HCT116 (cell line): Measurements from ENCODE around the gene PRKN. TPM values are rescaled to one million over a fixed set of nuclear protein-coding genes. Genes with fewer than 3 reads are reported as not detected.

Experiments used
- ATAC-seq: fragments of 200-7000 bp; cut with Tn5 transposase; 2 replicates; pipeline ENCODE4 v1.9.1; 2020; ENCODE audit warnings: mild to moderate bottlenecking, moderate library complexity
- BruUV-seq: library from RNA; stranded (reverse); fragments of 400-500 nt; replicated peaks from 2 replicates; lab custom pipeline; 2021; lab: Mats Ljungman, UMichigan
- CTCF ChIA-PET: fragments of 300-600 bp; sonication (Branson Sonifier 250); formaldehyde crosslinking; loops from one replicate; lab custom pipeline; 2021; ENCODE audit warnings: antibody characterized with exemption; lab: Charles Lee
- POLR2A ChIA-PET: fragments of 300-600, 350-600 bp; sonication (Branson Sonifier 250); formaldehyde crosslinking; loops from one replicate; lab custom pipeline; 2021; ENCODE audit warnings: antibody characterized with exemption; lab: Charles Lee
- RAD21 ChIA-PET, 2 experiments: fragments of 300-600 bp; sonication (Branson Sonifier 250); formaldehyde crosslinking; loops; one replicate each; lab custom pipeline; 2023; ENCODE audit warnings: low total read pairs in 2 of 2; ENCODE audit not compliant: uncharacterized antibody in 2 of 2, unreplicated experiment in 2 of 2, low non-redundant PET in 1 of 2; lab: Charles Lee
- DNase-seq: peaks from one replicate; pipeline ENCODE4 v3.0.0-alpha.2; 2010; ENCODE audit warnings: low read depth, low spot score
- H2AFZ ChIP-seq: fragments of 200-600 bp; shearing (Covaris generic), sonication (generic); 2 replicates; pipeline ENCODE4 v1.6.1; 2017; ENCODE audit warnings: low read depth, mixed run types, mixed read lengths, antibody characterized with exemption, low read length; ENCODE audit not compliant: poor library complexity, severe bottlenecking
- H3K27ac ChIP-seq: 2 replicates; pipeline ENCODE4 v1.5.1; 2012; ENCODE audit warnings: low read depth, low read length
- H3K27me3 ChIP-seq: fragments of 200-600 bp; sonication (generic); 2 replicates; pipeline ENCODE4 v1.6.1; 2016; ENCODE audit warnings: mixed run types, low read length, mixed read lengths; ENCODE audit not compliant: insufficient read depth
- H3K36me3 ChIP-seq, 2 experiments: fragments of 200-500 bp in 1 of 2; fragments of 200-600 bp in 1 of 2; sonication (Bioruptor generic) in 1 of 2; sonication (generic) in 1 of 2; 2 replicates each; pipeline versions ENCODE4 v1.5.1 to v1.6.1; 2014 to 2016; ENCODE audit warnings: low read length in 2 of 2, inconsistent platforms in 1 of 2, mixed read lengths in 1 of 2, mixed run types in 1 of 2; ENCODE audit not compliant: insufficient read depth in 2 of 2, control insufficient read depth in 1 of 2
- H3K4me1 ChIP-seq, 2 experiments: fragments of 200-600 bp in 1 of 2; sonication (generic) in 1 of 2; 2 replicates each; pipeline versions ENCODE4 v1.5.1 to v1.6.1; 2012 to 2017; ENCODE audit warnings: low read length in 2 of 2, inconsistent platforms in 1 of 2, mild to moderate bottlenecking in 1 of 2, mixed read lengths in 1 of 2, mixed run types in 1 of 2, moderate library complexity in 1 of 2; ENCODE audit not compliant: insufficient read depth in 2 of 2, control insufficient read depth in 1 of 2
- H3K4me2 ChIP-seq: fragments of 200-600 bp; sonication (generic); 2 replicates; pipeline ENCODE4 v1.6.1; 2017; ENCODE audit warnings: mixed run types, low read length, mixed read lengths
- H3K4me3 ChIP-seq, 2 experiments: fragments of 200-600 bp in 1 of 2; sonication (generic) in 1 of 2; replicated peaks in 1 of 2; 2 replicates each; pipeline ENCODE4 v1.5.1; 2011 to 2016; ENCODE audit warnings: low read length in 2 of 2, control low read depth in 1 of 2, low read depth in 1 of 2, mild to moderate bottlenecking in 1 of 2, mixed read lengths in 1 of 2, mixed run types in 1 of 2
- H3K79me2 ChIP-seq: fragments of 200-600 bp; sonication (generic); 2 replicates; pipeline ENCODE4 v1.6.1; 2017; ENCODE audit warnings: mild to moderate bottlenecking, mixed run types, low read length, moderate library complexity, mixed read lengths; ENCODE audit not compliant: insufficient read depth
- H3K9ac ChIP-seq: fragments of 200-600 bp; sonication (generic); 2 replicates; pipeline ENCODE4 v1.6.1; 2016; ENCODE audit warnings: low read length, mixed read lengths
- H3K9me2 ChIP-seq: fragments of 200-600 bp; sonication (generic), shearing (Covaris generic); 2 replicates; pipeline ENCODE4 v1.6.1; 2017; ENCODE audit warnings: mixed run types, mild to moderate bottlenecking, moderate library complexity; ENCODE audit not compliant: insufficient read depth
- H3K9me3 ChIP-seq, 2 experiments: fragments of 200-500 bp in 1 of 2; fragments of 200-600 bp in 1 of 2; sonication (Bioruptor generic) in 1 of 2; sonication (generic) in 1 of 2; 2 replicates each; pipeline ENCODE4 v1.6.1; 2014 to 2017; ENCODE audit warnings: low read length in 2 of 2, mixed read lengths in 2 of 2, inconsistent platforms in 1 of 2, low read depth in 1 of 2, mild to moderate bottlenecking in 1 of 2, mixed run types in 1 of 2, moderate library complexity in 1 of 2; ENCODE audit not compliant: control insufficient read depth in 1 of 2, insufficient read depth in 1 of 2
- H4K20me1 ChIP-seq: fragments of 200-600 bp; sonication (generic), shearing (Covaris generic); 2 replicates; pipeline ENCODE4 v1.6.1; 2017; ENCODE audit warnings: mixed run types, mild to moderate bottlenecking, moderate library complexity; ENCODE audit not compliant: insufficient read depth
- ATF3 ChIP-seq: IDR thresholded peaks from 2 replicates; pipeline ENCODE4 v1.6.1; 2012
- CBX3 ChIP-seq: IDR thresholded peaks from 2 replicates; pipeline ENCODE4 v1.6.1; 2012; ENCODE audit warnings: low read depth
- CTCF ChIP-seq, 3 experiments: fragments of 200-600 bp in 1 of 3; sonication (generic) in 1 of 3; IDR thresholded peaks in 2 of 3; conservative IDR thresholded peaks in 1 of 3; 2 replicates each; pipeline ENCODE4 v1.5.1; 2012 to 2017; ENCODE audit warnings: low read depth in 2 of 3, low read length in 2 of 3, antibody characterized with exemption in 1 of 3, borderline replicate concordance in 1 of 3, control low read depth in 1 of 3, mild to moderate bottlenecking in 1 of 3, mixed read lengths in 1 of 3, mixed run types in 1 of 3, moderate library complexity in 1 of 3; ENCODE audit not compliant: insufficient read depth in 1 of 3
- EGR1 ChIP-seq: IDR thresholded peaks from 2 replicates; pipeline ENCODE4 v1.6.1; 2012; ENCODE audit warnings: low read depth
- ELF1 ChIP-seq: IDR thresholded peaks from 2 replicates; pipeline ENCODE4 v1.6.1; 2012; ENCODE audit warnings: low read depth, borderline replicate concordance
- EZH2 ChIP-seq: fragments of 200-600 bp; sonication (generic); IDR thresholded peaks from 2 replicates; pipeline ENCODE4 v1.6.1; 2017; ENCODE audit warnings: antibody characterized with exemption, mixed run types
- EZH2phosphoT487 ChIP-seq: fragments of 200-600 bp; IDR thresholded peaks from 2 replicates; pipeline ENCODE4 v1.6.1; 2018; ENCODE audit warnings: antibody characterized with exemption, borderline replicate concordance
- FOSL1 ChIP-seq: IDR thresholded peaks from 2 replicates; pipeline ENCODE4 v1.6.1; 2012; ENCODE audit warnings: low read depth
- JUND ChIP-seq: IDR thresholded peaks from 2 replicates; pipeline ENCODE4 v1.6.1; 2012
- MAX ChIP-seq: IDR thresholded peaks from 2 replicates; pipeline ENCODE4 v1.6.1; 2012
- RAD21 ChIP-seq: IDR thresholded peaks from 2 replicates; pipeline ENCODE4 v1.6.1; 2012; ENCODE audit warnings: low read depth, mild to moderate bottlenecking
- REST ChIP-seq: IDR thresholded peaks from 2 replicates; pipeline ENCODE4 v1.6.1; 2012; ENCODE audit warnings: low read depth
- SP1 ChIP-seq: IDR thresholded peaks from 2 replicates; pipeline ENCODE4 v1.6.1; 2012; ENCODE audit warnings: low read depth
- SRF ChIP-seq: IDR thresholded peaks from 2 replicates; pipeline ENCODE4 v1.6.1; 2012; ENCODE audit warnings: low read depth
- TCF7L2 ChIP-seq: IDR thresholded peaks from 2 replicates; pipeline ENCODE4 v1.7.0; 2011; ENCODE audit warnings: borderline replicate concordance, inconsistent platforms; ENCODE audit not compliant: insufficient read depth, insufficient read length; ENCODE audit errors: extremely low read depth
- YY1 ChIP-seq: IDR thresholded peaks from 2 replicates; pipeline ENCODE4 v1.6.1; 2011; ENCODE audit warnings: low read length, low read depth, moderate library complexity, mild to moderate bottlenecking; ENCODE audit not compliant: insufficient replicate concordance; ENCODE audit errors: extremely low read depth
- ZBTB33 ChIP-seq: IDR thresholded peaks from 2 replicates; pipeline ENCODE4 v1.6.1; 2011; ENCODE audit warnings: mild to moderate bottlenecking, low read length, moderate library complexity; ENCODE audit not compliant: insufficient replicate concordance; ENCODE audit errors: extremely low read depth
- ZNF274 ChIP-seq: fragments of 200-500 bp; sonication (Bioruptor generic); IDR thresholded peaks from 2 replicates; pipeline ENCODE4 v1.6.1; 2014; ENCODE audit warnings: mild to moderate bottlenecking, low read depth, low read length, inconsistent platforms
- intact Hi-C: fragments of 100-400 bp; cut with micrococcal nuclease; formaldehyde crosslinking; loops from 2 replicates; pipeline ENCODE4 v1.10.0; 2022
- total RNA-seq: library from RNA; stranded (reverse); gene quantifications from one replicate; pipeline ENCODE4 v1.2.1, GENCODE V29; 2021; ENCODE audit not compliant: unreplicated experiment

Gene PRKN
- total RNA-seq, 1 experiment from 2014 or later, result 2.6 TPM

GRCh38 chr6:161788531-161788930 is 939.0 kb downstream of the PRKN start (continued):
- TF ChIP-seq TCF7L2 (no peak), SP1 (no peak), JUND (no peak), EZH2phosphoT487 (no peak), ATF3 (no peak), CBX3 (no peak)

GRCh38 chr6:161772176-161772575 is 955.4 kb downstream of the PRKN start:
- Histone ChIP-seq H3K36me3 (no peaks in the 10 kb centered on the region), H3K27me3 (no peaks in the 10 kb centered on the region), H3K27ac (no peak overlapping the region), H3K4me1 (no peaks in the 10 kb centered on the region), H3K9ac (no peak overlapping the region), H2AFZ (no peak overlapping the region), H3K9me3 (no peaks in the 10 kb centered on the region), H3K4me2 (no peak overlapping the region), H3K9me2 (no peaks in the 10 kb centered on the region), H3K4me3 (no peak overlapping the region), H4K20me1 (no peaks in the 10 kb centered on the region), H3K79me2 (no peaks in the 10 kb centered on the region)
- ATAC-seq (no peak), DNase-seq (no peak)
- no peak for TF ChIP-seq ZNF274
- TF ChIP-seq JUND, result no peak
- TF ChIP-seq EZH2, result no peak
- TF ChIP-seq SP1, result no peak
- no peak for TF ChIP-seq CTCF (IDR thresholded peaks at IDR 0.05 in 2 of 3, conservative IDR thresholded peaks at IDR 0.05 in 1 of 3; ENCODE audit: borderline replicate concordance in 1 of 3, insufficient read depth in 1 of 3, low read depth in 2 of 3, low read length in 2 of 3)
- no peak for TF ChIP-seq EZH2phosphoT487
- TF ChIP-seq FOSL1, result no peak
- no peak for TF ChIP-seq EGR1
- no peak for TF ChIP-seq ELF1
- TF ChIP-seq SRF, result no peak
- TF ChIP-seq RAD21, result no peak
- TF ChIP-seq YY1, result no peak
- no peak for TF ChIP-seq MAX
- TF ChIP-seq ZBTB33, result no peak
- TF ChIP-seq CBX3, result no peak
- no peak for TF ChIP-seq REST
- CTCF ChIA-PET, result no interaction called here
- BruUV-seq, result no TSS peak
- intact Hi-C loops, result no loop called here
- POLR2A ChIA-PET, result no interaction called here
- RAD21 ChIA-PET, result no interaction called here
